Measurements from ENCODE around the gene FHL2. TPM values are rescaled to one million over a fixed set of nuclear protein-coding genes. Genes with fewer than 3 reads are reported as not detected.

Gene FHL2
- total RNA-seq, 4 donors from 2014 or later, result 27.4 to 100 (median 62.7) TPM

GRCh38 chr2:105397953-105398335 lies 907 bp downstream of the FHL2 start:
- peak overlapping the region; percentile 84 to 86 for H3K27ac ChIP-seq
- no peaks in the 10 kb centered on the region for H3K27me3 ChIP-seq
- no peaks in the 10 kb centered on the region for H3K4me1 ChIP-seq
- TF ChIP-seq CTCF (IDR thresholded peaks at IDR 0.05) (no peak), POLR2A (IDR thresholded peaks at IDR 0.05) (no peak)
- no peak for DNase-seq
- H3K4me3 ChIP-seq, result peak overlapping the region; percentile 67 to 78
- no peaks in the 10 kb centered on the region for H3K36me3 ChIP-seq
- intact Hi-C loops (cut with DNase I; ENCODE audit: low total_unique reads), result no loop called here
- H3K9me3 ChIP-seq, result no peaks in the 10 kb centered on the region

GRCh38 chr2:105397025-105397722 lies 1.7 kb downstream of the FHL2 start:
- Histone ChIP-seq H3K9me3 (no peaks in the 10 kb centered on the region), H3K36me3 (no peaks in the 10 kb centered on the region), H3K4me1 (no peaks in the 10 kb centered on the region), H3K27me3 (no peaks in the 10 kb centered on the region), H3K27ac (peak overlapping the region; percentile 31 to 84), H3K4me3 (peak overlapping the region; percentile 67 to 78)
- TF ChIP-seq POLR2A (IDR thresholded peaks at IDR 0.05) (no peak), CTCF (IDR thresholded peaks at IDR 0.05) (no peak)
- DNase-seq, result no peak
- intact Hi-C loops (cut with DNase I; ENCODE audit: low total_unique reads), result no loop called here

GRCh38 chr2:105396254-105397024 lies 2.4 kb downstream of the FHL2 start:
- intact Hi-C loops (cut with DNase I; ENCODE audit: low total_unique reads), result no loop called here
- Histone ChIP-seq H3K27me3 (no peaks in the 10 kb centered on the region), H3K27ac (peak overlapping the region; percentile 31 to 84), H3K4me1 (no peaks in the 10 kb centered on the region), H3K9me3 (no peaks in the 10 kb centered on the region), H3K4me3 (peak overlapping the region; percentile 9 to 67), H3K36me3 (no peaks in the 10 kb centered on the region)
- DNase-seq, result peak in 1 of 2 donors; percentile 59
- no peak for TF ChIP-seq POLR2A (IDR thresholded peaks at IDR 0.05)
- TF ChIP-seq CTCF (IDR thresholded peaks at IDR 0.05), result no peak

- TF ChIP-seq CTCF (IDR thresholded peaks at IDR 0.05) (no peak), POLR2A (IDR thresholded peaks at IDR 0.05) (no peak)
- H3K4me1 ChIP-seq, result no peaks in the 10 kb centered on the region
- peak overlapping the region in 1 of 2 donors; percentile 13 for H3K27ac ChIP-seq
- peak overlapping the region in 1 of 2 donors; percentile 67 for H3K4me3 ChIP-seq
- H3K9me3 ChIP-seq, result no peaks in the 10 kb centered on the region
- DNase-seq, result no peak
- no peaks in the 10 kb centered on the region for H3K27me3 ChIP-seq
- H3K36me3 ChIP-seq, result no peaks in the 10 kb centered on the region
- intact Hi-C loops (cut with DNase I; ENCODE audit: low total_unique reads), result no loop called here
Observed at GRCh38 chr2:105395691-105396090, 3.2 kb downstream of the FHL2 start.
